GM19324 (cell line): ENCODE results near the gene TRIM10.
"Not testable (repeated sequence)": the region's sequence is repeated elsewhere in the genome, so short reads cannot be mapped to it uniquely, and the experiment has no call there.

ENCODE experiments used
- ATAC-seq: cut with Tn5 transposase; IDR thresholded peaks from one replicate; pipeline ENCODE4 v1.9.1; 2021; ENCODE audit warnings: mild to moderate bottlenecking, moderate library complexity; ENCODE audit not compliant: unreplicated experiment, low FRiP score

The TRIM10 gene

DNA sequence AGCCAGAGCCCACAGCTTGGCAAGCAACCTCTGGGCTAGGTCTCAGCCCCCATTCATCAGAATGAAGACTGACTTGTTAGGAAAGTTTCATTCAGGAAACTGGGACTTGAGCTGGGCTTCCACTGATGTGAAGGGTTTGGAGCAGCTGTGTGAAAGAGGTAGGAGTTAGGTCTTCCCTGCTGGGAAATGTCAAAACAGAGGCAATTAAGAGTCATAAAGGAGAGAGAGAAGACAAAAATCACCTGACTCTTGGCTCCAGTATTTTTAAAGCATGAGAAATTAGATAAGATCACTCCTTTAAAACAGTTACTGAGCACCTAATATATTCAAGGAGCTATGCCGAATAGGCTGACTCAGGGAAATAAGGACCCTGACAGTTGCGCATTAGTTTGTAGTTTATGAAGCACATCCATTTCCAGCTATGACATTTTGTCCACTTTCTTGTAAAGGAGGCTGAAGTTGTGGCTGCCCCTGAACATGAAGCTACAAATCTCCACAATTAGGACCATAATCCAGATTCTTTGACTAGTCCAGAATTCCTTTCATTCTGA, 29.0 kb downstream of the TRIM10 start:
- no peak for ATAC-seq

GRCh38 chr6:30130887-30131862, 29.8 kb downstream of the TRIM10 start:
- peak; percentile 59 for ATAC-seq

DNA sequence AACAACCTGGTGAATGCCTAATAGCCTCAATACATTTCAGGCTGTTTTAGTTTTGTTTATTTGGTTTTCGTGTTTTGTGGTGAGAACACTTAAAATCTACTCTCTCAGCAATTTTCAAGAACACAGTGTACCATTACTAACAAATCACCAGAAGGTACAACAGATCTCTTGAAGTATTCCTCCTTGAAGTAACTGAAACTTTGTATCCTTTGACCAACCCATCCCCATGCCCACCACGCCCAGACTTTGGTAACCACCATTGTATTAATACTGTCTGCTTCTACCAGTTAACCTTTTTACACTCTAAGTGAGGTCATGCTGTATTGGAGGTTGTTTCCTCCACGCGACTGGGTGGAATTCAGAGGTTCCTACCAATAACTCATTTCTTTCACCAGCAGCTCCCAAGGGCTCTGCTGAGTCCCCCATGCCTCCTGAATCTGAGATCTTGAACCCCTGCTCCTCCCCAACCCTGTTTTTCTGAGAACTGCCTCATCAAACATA, 30.8 kb downstream of the TRIM10 start:
- no peak for ATAC-seq

- ATAC-seq = no peak
These were observed 31.5 kb downstream of the TRIM10 start for GRCh38 chr6:30129265-30130178.

DNA sequence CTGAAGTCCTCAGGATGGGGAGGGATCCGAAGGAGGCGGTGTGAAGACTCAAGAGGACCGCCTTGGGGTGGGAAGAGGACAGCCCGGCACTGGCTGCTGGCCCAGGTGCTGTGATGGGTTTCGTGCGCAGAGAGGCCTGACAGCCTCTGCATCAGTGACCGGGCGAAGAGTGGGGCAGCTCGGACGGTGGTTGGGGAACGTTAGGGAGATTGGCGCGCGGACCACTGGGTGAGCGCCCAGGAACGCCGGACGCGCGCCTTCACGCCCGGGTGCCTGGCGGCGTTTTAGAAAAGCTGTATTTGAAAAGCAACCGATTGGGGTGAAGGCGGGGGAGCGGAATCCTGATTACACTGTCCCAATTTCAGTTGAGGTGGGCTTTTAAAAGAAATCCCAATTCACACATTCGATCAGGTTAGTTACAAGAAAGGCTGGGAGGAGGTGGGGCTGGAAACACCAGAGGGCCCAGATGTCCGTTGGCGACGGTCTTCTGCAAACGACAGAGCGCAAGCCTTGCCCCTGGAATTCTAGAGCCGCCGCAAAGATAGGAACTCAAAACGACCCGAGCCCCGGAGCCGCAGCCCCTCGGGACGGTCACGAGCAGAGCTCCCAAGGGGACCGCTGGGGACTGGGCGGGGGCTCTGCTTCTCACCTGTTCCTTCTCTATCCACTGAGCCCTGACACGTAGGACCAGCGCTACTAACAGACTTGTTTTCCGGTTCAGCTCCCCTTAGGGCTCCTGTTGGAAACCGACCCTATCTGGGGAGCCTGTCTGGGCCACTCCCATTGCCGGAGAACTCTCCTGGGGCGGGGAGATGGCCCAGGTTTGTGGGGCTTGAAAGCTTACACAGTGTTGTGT, 33.5 kb downstream of the TRIM10 start:
- no peak for ATAC-seq

- ATAC-seq = no peak
These were observed 38.5 kb downstream of the TRIM10 start for GRCh38 chr6:30122515-30122914.

GRCh38 chr6:30121446-30122366, 39.3 kb downstream of the TRIM10 start:
- ATAC-seq = no peak

GRCh38 chr6:30118691-30119090, 42.3 kb downstream of the TRIM10 start:
- ATAC-seq = not testable (repeated sequence)

- no peak for ATAC-seq
These were observed 44.3 kb downstream of the TRIM10 start for GRCh38 chr6:30116724-30117123.

GRCh38 chr6:30113841-30114240, 47.2 kb downstream of the TRIM10 start:
- no peak for ATAC-seq

DNA sequence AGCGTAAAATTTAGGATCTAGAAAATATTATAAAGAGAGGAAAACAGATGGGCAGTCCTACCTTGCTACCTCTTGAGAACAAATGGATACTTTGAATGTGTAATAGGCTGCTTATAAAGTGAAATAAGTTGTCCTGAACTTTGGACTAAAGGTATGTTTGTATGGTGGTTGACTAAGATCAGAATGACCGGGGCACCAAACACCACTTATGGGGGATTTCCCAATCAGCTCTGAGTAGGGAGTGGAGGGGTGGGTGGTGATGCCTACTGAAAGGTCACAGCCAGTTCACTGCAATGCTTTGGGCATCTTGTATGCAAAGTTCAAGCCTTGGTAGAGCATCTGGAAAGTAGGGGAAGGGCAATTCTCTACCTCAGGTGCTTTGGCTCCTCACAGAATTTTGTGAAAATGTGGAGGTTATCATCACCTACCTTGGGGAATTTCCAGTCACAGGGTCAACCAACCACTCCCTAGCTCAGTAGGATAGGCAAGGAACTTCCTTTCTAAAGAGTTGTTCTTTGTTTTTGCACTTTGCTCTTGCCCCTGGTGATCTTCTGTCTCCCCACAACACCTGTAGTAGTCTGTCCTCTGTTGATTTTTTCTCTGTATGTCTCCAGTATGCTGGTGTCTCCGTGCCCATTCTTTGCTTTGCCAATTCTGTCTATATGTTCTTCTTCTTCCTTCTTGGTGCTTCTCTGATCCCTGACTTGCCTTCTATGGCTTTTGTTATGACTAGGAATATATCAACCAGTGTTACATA, 47.8 kb downstream of the TRIM10 start, which contains the start of gene TRIM31:
Gene TRIM31, minus strand, starts transcription at position 88 of the 757 bp plus-strand sequence. CDS start 285 bp downstream, outside the sequence.
- peak; percentile 74 for ATAC-seq

DNA sequence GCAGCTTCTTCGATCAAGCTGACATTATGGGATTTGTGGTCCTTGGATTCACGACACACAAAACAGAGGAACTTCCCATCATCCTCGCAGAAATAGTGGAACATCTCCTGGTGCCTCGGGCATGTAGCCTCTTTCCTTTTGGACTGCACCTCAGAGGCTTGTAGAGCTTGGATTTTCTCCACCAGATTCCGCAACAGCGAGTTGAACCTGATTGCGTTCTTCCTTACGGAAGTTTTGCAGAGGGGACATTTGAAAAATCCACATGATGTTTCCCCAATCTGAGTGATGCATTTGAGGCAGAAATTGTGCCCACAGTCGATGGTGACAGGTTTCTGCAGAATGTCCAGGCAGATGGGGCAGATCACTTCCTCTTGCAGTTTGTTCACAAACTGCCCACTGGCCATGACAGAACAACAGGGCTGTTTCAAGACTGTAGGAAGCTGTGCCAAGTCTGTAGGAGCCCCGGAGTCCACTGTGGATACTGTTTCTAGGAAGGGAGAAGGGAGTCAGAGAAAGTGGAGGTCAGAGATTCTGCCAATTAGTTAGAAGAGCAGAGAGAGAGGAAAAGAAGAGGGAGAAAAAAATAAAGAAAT, 48.5 kb downstream of the TRIM10 start:
- ATAC-seq = no peak

DNA sequence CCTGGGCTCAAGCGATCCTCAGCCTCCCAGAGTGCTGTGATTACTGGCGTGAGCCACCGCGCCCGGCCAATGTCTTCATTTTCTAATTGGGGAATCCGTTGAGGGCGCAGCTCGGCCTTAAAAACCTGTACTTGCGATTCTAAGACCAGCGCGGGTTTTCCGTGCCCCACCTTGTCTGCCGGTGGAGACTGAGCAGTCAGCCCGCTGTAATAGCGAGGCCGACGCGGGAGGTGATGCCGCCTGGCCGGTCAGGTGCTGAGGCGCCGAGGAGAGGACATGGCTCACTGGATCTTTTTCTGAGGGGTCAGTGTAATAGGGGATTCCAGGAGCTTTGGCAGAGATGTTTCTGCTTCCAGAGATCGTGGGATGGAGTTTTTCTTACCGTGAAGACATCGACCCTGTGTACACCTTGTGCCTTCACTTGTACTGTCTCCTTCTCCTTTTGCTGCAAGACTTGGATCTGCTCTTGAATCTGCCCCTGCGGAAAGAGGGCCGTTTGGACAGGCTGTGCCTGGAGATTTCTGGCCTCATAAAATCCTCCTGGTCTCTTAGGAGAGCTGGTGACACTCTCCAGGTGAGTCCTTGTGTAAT, 49.6 kb downstream of the TRIM10 start:
- ATAC-seq = no peak

GRCh38 chr6:30104661-30105060, 56.4 kb downstream of the TRIM10 start:
- no peak for ATAC-seq

GRCh38 chr6:30103872-30104179, 57.2 kb downstream of the TRIM10 start:
- ATAC-seq = no peak

- no peak for ATAC-seq
These were observed 57.8 kb downstream of the TRIM10 start for GRCh38 chr6:30102970-30103871.
